GM21423 (cell line): ENCODE results near the gene MAFG.

Experiments
- ATAC-seq: cut with Tn5 transposase; IDR thresholded peaks from one replicate; pipeline ENCODE4 v1.9.1; 2021; ENCODE audit warnings: mild to moderate bottlenecking, moderate library complexity; ENCODE audit not compliant: unreplicated experiment

MAFG gene

DNA sequence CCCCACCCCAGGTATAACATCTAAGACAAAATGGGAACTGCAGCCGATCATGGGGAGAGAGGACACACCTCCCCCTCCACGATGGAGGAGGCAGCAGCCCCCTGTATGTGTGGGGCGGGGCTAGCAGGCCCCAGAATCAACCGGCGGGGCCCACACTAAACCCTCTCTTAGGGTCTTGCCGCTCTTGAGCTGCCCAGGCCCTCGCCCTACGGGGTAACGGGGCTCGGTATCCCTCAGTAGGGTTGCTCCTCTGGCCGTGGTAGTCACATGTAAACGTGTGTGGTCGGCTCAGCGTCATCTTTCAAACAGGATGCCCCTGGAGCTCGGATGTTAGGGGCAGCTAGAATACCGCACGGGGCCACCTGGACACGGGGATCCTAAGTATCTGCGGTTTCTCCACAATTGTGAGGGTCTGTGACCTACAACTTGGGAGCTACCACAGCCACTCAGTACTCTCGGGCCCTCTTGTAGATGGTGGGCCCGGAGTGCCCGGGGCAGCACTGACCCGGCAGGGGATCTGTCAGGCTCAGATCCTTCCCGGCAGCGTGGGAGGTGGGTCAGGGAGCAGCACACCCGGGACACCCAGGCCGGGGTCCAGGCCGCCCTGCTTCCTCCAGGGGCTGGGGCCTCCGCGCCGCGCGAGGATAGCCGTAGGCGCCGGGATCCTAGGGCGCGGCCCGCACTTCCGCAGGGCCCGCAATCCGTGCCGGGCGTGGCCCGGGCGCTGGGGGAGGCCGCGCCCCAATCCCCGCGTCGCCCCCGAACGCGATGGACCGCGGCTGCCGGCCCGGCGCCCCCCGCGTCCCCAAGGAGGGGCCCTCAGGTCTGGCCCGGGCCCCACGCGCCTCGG lies 57.2 kb downstream of the MAFG start:
- ATAC-seq = no peak

GRCh38 chr17:81869221-81870130 lies 58.1 kb downstream of the MAFG start:
- no peak for ATAC-seq

DNA sequence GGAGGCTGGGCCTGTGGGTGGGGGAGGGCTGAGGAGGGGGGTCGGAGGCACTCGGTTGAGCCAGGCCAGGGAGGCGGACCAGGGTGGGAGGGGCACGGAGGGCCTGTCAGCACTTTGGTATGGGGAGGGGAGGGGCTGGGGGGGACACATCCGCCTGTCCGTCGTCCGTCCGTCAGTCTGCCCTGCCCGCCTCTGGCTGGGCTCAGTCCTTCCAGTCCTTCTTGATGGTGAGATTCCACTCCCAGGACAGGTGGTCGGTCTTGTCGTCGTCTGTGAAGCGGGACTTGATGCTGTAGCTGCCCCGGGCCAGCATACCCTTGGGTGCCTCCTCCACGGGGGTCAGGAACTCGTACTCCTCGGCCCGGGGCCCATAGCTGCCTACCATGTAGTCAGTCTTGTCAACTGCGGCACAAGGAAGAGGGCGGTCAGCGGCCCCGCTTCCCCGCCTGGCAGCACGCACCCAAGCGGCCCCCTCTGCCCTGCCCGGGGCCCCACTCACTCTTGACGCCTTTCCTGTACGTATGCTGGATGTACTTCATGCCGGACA lies 58.8 kb downstream of the MAFG start:
- ATAC-seq = no peak
